Activated B cell treated with CpG ODN at 0.5 μM for 24 hours (primary cell): Measurements from ENCODE around the gene TRIM15. TPM values are rescaled to one million over a fixed set of nuclear protein-coding genes. Genes with fewer than 3 reads are reported as not detected.
"Not testable (repeated sequence)": the region's sequence is repeated elsewhere in the genome, so short reads cannot be mapped to it uniquely, and the experiment has no call there.

ENCODE experiments used
- ATAC-seq: fragments of 200-7000 bp; cut with Tn5 transposase; one replicate; pipeline ENCODE4 v1.10.0; 2021; ENCODE audit warnings: low read depth, mild to moderate bottlenecking, moderate library complexity
- CTCF ChIA-PET: fragments of 350-600 bp; sonication (Branson Sonifier 250); formaldehyde crosslinking; loops from one replicate; lab custom pipeline; 2021; ENCODE audit warnings: antibody characterized with exemption; lab: Charles Lee
- POLR2A ChIA-PET: fragments of 350-600 bp; sonication (Branson Sonifier 250); formaldehyde crosslinking; loops from one replicate; lab custom pipeline; 2021; ENCODE audit warnings: antibody characterized with exemption; lab: Charles Lee
- DNase-seq: peaks from one replicate; pipeline ENCODE4 v3.0.0; 2022
- H3K27ac Mint-ChIP-seq: one replicate; pipeline ENCODE4 v1.8.0; 2020; ENCODE audit warnings: mixed read lengths
- H3K27me3 Mint-ChIP-seq: one replicate; pipeline ENCODE4 v1.8.0; 2021; ENCODE audit warnings: mixed read lengths
- H3K36me3 Mint-ChIP-seq: one replicate; pipeline ENCODE4 v1.8.0; 2021; ENCODE audit warnings: low read depth, mixed read lengths
- H3K4me1 Mint-ChIP-seq: one replicate; pipeline ENCODE4 v1.8.0; 2021; ENCODE audit warnings: mixed read lengths
- H3K4me3 Mint-ChIP-seq: one replicate; pipeline ENCODE4 v1.8.0; 2020; ENCODE audit warnings: mild to moderate bottlenecking, mixed read lengths
- H3K9me3 Mint-ChIP-seq: one replicate; pipeline ENCODE4 v1.8.0; 2020; ENCODE audit warnings: mixed read lengths
- CTCF ChIP-seq: fragments of 200-600 bp; IDR thresholded peaks from one replicate; pipeline ENCODE4 v1.8.0; 2022; ENCODE audit warnings: antibody characterized with exemption, mild to moderate bottlenecking
- intact Hi-C: fragments of 100-400 bp; cut with micrococcal nuclease; formaldehyde crosslinking; loops from one replicate; pipeline ENCODE4 v1.15.1; 2024
- total RNA-seq: library from RNA; stranded (reverse); gene quantifications from 2 replicates; pipeline ENCODE4 v1.2.3, GENCODE V29; 2022

The TRIM15 gene
- total RNA-seq: not detected in 2 replicates

DNA sequence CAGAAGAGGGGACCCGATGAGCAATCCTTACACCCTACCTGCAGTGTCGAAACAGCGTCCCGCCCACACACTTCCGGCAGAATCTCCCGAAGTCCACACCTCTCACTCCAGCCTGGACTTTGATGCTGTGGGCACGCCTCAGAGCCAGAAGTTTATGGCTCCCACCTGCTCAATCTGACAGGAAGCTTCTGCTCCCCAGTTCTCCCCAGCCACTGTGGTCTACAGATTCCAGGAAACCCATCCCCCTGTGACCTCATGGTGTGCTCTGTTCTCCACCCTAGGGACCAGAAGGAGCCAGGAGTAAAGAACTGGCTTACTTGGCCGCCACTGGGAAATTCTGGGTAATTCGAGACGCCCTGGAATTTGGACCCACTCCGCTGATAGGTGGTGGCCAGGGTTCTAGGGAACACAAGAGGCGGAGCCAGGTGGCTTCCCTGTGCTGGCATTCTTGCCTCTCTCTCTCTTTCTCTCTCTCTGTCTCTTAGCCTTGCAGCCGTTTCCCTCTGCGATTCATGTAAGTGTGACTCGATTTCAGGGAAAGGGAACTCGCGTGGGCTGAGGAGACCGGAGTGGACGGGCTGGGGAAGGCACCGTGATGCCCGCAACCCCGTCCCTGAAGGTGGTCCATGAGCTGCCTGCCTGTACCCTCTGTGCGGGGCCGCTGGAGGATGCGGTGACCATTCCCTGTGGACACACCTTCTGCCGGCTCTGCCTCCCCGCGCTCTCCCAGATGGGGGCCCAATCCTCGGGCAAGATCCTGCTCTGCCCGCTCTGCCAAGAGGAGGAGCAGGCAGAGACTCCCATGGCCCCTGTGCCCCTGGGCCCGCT lies at the start of gene TRIM15:
TRIM15 (plus strand) TSS at position 457 of the 828 bp plus-strand sequence; CDS start at position 596, 139 bp downstream.
- TF ChIP-seq CTCF: no peak
- Mint-ChIP-seq H3K27me3 (peaks cover 22% of the 10 kb centered on the region), H3K36me3 (no peaks in the 10 kb centered on the region), H3K4me3 (no peak within 1 kb of the TSS), H3K9me3 (peaks cover 2% of the 10 kb centered on the region), H3K27ac (no peak within 1 kb of the TSS), H3K4me1 (no peaks in the 10 kb centered on the region)
- ChIA-PET CTCF (no interaction called here), POLR2A (no interaction called here)
- no peak for ATAC-seq
- intact Hi-C loops: no loop called here
- no peak for DNase-seq

GRCh38 chr6:30113841-30114240 lies 49.5 kb upstream of the TRIM15 start:
- POLR2A ChIA-PET: no interaction called here
- no peak overlapping the region for H3K27ac Mint-ChIP-seq
- no peak overlapping the region for H3K4me3 Mint-ChIP-seq
- H3K27me3 Mint-ChIP-seq: peaks cover 44% of the 10 kb centered on the region
- ATAC-seq (no peak), DNase-seq (no peak)
- intact Hi-C loops: no loop called here
- TF ChIP-seq CTCF: no peak
- H3K9me3 Mint-ChIP-seq: no peaks in the 10 kb centered on the region
- CTCF ChIA-PET: no interaction called here
- no peaks in the 10 kb centered on the region for H3K4me1 Mint-ChIP-seq
- no peaks in the 10 kb centered on the region for H3K36me3 Mint-ChIP-seq

DNA sequence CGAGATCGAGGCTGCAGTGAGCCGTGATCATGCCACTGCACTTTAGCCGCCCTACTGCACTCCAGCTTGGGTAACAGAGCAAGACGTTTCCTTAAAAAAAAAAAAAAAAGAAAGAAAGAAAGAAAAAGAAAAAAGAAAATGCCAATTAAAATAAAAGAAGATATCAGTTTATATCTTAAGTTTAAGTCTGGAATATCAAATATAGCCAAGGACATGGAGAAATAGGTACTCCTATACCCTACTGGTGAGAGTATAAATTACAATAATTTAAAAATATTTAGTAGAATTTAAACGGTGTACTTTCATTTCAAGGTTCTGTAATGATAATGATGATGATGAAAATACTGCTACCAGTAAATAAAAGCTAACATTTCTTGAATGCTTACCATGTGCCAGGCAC lies 46.6 kb upstream of the TRIM15 start:
- H3K27ac Mint-ChIP-seq: no peak overlapping the region
- no peak overlapping the region for H3K4me3 Mint-ChIP-seq
- CTCF ChIA-PET: interaction anchor here (0.6 kb wide), 1 partner anchor 8 kb away, joined by 3 read pairs; no protein-coding TSS in a partner anchor
- intact Hi-C loops: no loop called here
- POLR2A ChIA-PET: no interaction called here
- H3K36me3 Mint-ChIP-seq: no peaks in the 10 kb centered on the region
- ATAC-seq (no peak), DNase-seq (no peak)
- H3K9me3 Mint-ChIP-seq: no peaks in the 10 kb centered on the region
- peaks cover 43% of the 10 kb centered on the region for H3K27me3 Mint-ChIP-seq
- no peaks in the 10 kb centered on the region for H3K4me1 Mint-ChIP-seq
- TF ChIP-seq CTCF: no peak

- peaks cover 37% of the 10 kb centered on the region for H3K27me3 Mint-ChIP-seq
- H3K4me1 Mint-ChIP-seq, DNase-seq, intact Hi-C loops, H3K9me3 Mint-ChIP-seq, H3K36me3 Mint-ChIP-seq, POLR2A ChIA-PET, ATAC-seq, H3K4me3 Mint-ChIP-seq, H3K27ac Mint-ChIP-seq, CTCF ChIA-PET: not testable (repeated sequence)
These were observed 44.7 kb upstream of the TRIM15 start for GRCh38 chr6:30118691-30119090.

DNA sequence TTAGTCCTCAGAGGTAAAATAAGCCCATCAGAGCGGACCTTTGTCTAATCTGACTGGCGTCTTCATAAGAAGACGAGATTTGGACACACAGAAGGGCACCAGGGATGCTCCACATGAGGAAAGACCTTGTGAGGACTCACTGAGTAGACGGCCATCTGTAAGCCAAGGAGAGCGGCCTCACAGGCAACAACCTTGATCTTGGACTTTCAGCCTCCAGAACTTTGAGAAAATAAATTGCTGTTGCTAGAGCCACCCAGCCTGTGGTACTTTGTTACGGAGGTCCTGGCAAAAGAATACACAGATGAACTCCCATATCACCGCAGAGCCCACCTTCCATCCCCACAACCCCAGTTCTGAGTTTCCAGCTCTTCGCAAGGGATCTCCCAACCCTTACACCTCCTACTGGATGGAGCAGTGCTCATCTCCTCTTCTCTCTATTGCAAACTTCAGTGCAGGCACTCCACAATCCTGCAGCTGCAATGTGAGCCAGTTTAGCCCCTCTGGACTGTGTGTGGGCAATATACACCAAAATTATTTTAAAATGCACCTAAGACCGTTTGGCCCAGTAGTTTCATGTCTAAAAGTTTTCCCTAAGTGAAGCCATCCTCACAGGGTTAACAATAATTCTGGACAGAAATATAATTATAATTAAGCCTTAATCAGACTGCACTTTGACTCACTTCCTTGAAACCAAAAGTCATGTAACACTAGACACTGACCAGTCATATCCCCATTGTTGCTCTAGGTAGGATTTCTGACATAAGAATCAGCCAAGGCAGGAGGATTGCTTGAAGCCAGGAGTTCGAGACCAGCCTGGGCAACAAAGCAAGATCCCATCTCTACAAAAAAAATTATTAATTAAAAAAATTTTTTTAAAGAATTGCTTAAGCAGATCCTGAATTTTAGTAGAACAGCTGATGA lies 41.6 kb upstream of the TRIM15 start:
- H3K4me1 Mint-ChIP-seq: no peaks in the 10 kb centered on the region
- no peak overlapping the region for H3K4me3 Mint-ChIP-seq
- no peak overlapping the region for H3K27ac Mint-ChIP-seq
- DNase-seq (no peak), ATAC-seq (no peak)
- peaks cover 30% of the 10 kb centered on the region for H3K27me3 Mint-ChIP-seq
- no peaks in the 10 kb centered on the region for H3K36me3 Mint-ChIP-seq
- H3K9me3 Mint-ChIP-seq: no peaks in the 10 kb centered on the region
- no peak for TF ChIP-seq CTCF
- ChIA-PET CTCF (interaction anchor here (1.0 to 1.6 kb wide), 2 partner anchors 10 to 12 kb away, joined by 3 to 7 read pairs; no protein-coding TSS in a partner anchor), POLR2A (no interaction called here)
- intact Hi-C loops: no loop called here
